Stimulated activated CD8-positive, alpha-beta memory T cell treated with anti-CD3 and anti-CD28 coated beads, Interleukin-12 subunit alpha, Interleukin-12 subunit beta, amount 100 ng/mL, for 1 hour (primary cell): ENCODE measurements around the gene FAM171A2.
A peak's percentile ranks its signal among the peaks of the same experiment; 100 is the strongest.

Experiments
- DNase-seq: peaks from one replicate; pipeline ENCODE4 v3.0.0-alpha.2; 2020; ENCODE audit warnings: low read depth

FAM171A2 gene

DNA sequence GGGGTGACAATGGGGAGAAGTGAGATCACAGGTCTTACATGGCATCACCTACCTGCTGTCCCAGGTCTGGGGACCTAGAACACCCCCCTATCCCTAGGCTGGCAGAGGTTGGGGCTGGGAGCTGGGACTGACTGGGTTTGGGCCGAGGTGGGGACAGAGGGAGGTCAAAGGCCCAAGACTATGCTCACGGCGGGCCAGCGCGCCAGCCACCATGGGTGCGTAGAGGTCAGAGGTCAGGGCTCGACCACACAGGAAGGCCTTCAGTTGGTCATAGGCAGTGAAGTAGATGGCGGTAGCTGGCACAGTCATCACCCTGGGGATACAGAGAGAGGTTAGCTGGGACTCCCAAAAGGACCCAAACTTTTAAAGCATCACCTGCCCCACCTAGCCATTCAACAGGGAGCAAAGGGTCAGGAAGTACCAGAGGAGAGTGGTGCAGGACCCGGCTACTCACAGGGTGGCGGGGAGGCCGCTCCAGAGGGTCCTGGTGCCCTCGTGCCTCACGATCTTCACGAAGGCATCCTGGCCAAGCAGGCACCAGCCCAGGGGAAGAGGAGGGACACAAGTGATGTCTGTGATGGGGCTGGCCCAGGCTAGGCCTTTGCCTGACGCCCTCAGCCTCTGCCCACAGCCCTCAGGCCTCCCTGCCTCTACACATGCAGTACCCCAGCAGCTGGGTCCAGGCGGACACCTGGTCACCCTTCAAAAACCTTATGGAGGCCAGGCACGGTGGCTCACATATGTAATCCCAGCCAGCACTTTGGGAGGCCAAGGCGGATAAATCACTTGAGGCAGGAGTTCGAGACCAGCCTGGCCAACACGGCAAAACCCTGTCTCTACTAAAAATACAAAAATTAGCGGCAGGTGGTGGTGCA lies 42.2 kb downstream of the FAM171A2 start:
- no peak for DNase-seq

DNA sequence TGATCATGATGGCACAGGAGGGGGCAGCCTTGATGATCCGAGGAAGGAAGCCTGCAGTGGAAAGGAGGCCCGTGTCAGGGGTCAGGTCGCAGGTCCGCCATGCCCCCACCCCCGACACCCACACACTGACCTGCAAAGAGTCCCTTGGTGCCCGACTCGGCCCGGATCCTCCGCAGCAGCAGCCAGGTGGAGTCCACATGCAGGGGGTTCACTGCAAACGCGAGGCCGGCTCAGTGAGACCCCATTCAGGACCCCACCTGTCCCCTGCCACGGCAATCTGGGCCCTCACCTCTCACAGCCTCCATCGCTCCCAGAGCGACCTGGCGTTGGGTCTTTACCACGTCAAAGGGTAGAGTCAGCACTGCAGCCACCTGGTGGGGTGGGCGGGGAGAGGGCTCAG lies 43.6 kb downstream of the FAM171A2 start:
- no peak for DNase-seq

DNA sequence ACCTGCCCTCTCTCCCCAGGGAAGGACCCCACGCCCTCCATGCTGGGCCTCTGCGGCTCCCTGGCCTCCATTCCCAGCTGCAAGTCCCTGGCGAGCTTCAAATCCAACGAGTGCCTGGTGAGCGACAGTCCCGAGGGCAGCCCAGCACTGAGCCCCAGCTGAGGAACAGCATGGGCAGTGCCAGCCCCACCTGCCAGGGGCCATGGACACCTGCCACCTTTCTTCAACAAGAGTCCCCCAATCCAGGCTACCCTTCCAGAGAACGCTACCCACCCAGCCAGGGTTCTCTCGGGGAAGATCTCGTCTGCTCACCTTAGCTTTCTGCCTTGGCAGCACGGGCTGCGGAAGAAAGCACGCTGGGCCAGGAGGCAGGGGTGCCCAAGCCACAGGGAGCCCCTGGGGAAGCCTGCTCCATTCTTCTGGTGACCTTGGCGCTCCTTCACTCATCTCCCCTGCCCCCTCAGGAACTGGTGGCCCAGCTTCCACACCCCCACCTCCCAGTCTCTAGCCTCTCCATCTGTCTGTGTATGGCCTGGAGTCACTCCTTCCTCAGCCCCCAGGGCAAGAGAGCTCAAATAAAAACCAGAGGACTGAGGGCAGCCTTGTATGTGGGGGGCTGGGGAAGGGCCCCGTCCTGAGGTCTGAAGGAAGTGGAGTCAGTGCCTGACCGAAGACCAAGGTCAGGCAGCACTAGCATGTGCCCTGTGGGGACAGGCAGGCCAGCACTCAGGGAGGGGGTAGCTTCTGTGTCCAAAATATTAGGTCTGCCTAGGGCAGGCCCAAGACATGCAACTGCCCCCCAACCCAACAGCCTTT lies 45.4 kb downstream of the FAM171A2 start:
- no peak for DNase-seq

- DNase-seq: no peak
Observed at GRCh38 chr17:44317545-44317944, 46.1 kb downstream of the FAM171A2 start.

GRCh38 chr17:44315760-44316731 lies 47.6 kb downstream of the FAM171A2 start:
- no peak for DNase-seq

GRCh38 chr17:44314869-44315661 lies 48.6 kb downstream of the FAM171A2 start:
- no peak for DNase-seq

DNA sequence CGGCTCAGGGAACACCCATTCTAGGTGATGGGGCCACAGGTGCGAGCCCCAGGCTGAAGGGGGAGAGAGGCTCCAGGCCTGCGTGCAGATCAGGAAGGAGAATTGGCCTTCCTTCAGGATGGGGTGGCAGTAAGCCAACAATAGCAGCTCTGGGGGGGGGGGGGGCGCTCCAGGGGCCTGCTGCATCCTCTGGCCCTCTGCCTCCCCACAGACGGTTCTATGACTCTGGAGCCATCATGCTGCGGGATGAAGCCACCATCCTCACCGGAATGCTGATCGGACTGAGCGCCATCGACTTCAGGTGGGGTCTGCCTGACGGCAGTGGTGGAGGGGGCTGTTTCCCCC lies 49.2 kb downstream of the FAM171A2 start:
- DNase-seq: no peak

GRCh38 chr17:44314031-44314430 lies 49.6 kb downstream of the FAM171A2 start:
- no peak for DNase-seq

GRCh38 chr17:44312396-44313104 lies 51.1 kb downstream of the FAM171A2 start:
- no peak for DNase-seq

- no peak for DNase-seq
Observed at GRCh38 chr17:44311562-44312181, 52.0 kb downstream of the FAM171A2 start.

DNA sequence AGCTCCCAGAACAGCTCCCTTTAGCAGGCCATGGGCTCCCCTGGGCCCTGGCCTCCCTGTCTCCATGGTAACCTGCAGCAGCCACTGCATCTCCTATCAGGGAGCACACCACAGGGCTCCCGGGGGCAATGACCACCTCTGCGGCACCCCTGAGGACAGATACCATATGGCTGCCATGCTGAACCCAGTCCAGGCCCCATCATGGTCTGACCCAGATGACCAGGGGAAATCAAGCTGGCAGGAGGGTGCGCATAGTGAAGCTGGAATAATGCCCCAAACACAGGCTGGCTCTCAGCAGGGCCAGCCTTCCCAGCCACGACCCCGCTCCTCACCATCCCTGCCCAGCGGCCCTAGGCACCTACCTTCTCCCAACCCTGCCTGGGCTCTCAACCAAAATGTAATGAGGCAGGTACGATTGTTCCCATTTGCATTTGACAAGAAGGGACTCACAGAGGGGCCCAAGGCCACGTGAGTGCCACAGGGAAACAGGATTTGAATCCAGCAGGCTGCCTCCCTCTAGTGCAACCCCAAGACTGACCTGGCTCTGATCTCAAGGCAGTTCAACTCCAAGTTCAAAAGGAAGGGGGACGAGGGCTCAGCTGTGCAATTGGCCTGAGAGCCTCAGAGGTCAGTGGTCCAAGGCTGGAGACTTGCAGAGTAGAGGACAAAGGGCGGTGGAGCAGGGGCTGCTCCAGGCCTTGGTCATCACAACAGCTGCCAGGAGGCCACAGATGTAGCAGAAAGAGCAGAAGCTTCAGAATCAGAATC lies 52.9 kb downstream of the FAM171A2 start:
- no peak for DNase-seq

- DNase-seq: no peak
Observed at GRCh38 chr17:44310188-44310587, 53.5 kb downstream of the FAM171A2 start.

DNA sequence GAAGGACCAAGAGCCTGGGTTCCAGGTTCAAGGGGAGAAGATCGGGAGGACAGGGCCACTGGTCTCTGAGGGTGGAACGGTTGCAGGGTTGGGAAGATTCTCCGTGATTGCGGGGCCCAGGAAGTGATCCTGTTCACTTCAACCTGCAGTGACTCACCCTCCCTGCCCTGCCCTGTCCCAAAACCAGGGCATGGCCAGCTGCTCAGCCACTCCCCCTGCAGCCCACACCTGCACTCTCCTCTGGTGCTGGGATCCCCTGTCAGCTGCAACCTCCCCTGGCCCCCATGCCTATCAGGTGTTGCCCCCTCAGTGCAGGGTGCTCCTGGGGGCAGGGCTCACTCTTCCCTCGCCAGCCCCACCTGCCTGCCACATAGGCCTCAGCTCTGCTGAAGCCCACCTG lies 54.2 kb downstream of the FAM171A2 start:
- DNase-seq: no peak

GRCh38 chr17:44308865-44309264 lies 54.8 kb downstream of the FAM171A2 start:
- no peak for DNase-seq

DNA sequence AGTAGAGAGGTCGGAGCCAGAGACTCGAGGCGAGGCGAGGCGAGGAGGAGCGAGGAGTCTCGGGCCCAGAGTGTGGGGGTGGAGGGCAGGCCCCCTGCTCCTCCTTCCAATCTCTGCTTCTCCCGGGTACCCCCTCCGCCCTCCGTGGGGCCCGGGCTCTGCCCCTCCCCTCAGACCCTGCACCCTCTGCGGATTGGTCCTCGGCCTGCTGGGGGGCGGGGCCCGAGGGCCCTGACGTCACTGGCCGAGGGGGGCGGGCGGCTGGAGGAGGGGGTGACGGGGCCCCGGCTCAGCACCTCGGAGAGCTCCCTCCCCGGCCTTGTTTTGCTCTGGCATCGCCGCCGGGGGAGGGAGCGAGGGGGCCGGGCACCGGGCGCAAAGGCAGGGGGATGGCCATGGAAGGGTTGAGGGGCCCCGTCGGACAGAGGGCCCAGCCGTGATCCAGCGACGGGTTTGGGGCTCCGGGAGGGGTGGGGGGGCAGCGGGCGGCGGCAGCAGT lies 55.3 kb downstream of the FAM171A2 start, which contains the start of gene RUNDC3A:
RUNDC3A (plus strand) TSS at position 282 of the 499 bp plus-strand sequence. CDS start 232 bp downstream, outside the sequence.
- peak; percentile 72 for DNase-seq

DNA sequence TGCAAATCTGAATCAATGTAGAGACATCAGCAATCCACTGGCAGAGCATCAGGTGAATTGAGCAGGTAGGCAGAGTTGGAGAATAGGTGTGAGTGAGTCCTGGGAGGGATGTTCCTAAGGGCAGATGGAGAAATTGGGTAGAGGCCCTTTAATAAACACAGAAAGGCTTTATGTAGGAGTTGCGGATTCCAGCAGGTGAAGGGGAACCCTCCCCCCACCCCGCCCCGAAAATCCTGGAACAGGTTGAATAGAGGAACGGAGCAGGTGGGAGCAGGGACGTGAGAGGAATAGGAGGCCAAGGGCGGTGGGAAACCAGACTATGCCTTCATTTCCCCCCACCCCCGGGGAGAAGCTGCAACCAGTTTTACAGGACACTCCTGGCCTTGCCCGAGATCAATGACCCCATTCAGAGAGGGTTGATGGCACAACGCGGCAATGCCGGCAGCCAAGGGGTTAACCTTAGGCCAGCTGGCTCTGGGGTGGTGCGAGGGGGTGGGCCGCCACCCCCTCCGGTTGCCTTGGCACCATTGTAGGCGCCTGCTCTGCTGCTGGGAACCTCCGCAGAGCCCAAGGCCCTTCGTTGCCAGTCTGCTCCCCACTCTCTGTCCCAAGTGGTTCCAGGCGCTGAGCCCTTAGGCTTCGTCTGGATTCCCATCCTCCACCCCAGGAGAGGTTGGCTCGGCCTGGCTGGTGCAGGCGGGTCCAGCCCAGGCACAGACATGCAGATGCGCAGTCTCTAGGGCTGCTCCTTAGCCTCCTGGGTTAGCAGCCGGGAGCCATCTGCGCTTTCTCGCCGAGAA lies 56.1 kb downstream of the FAM171A2 start:
- no peak for DNase-seq

DNA sequence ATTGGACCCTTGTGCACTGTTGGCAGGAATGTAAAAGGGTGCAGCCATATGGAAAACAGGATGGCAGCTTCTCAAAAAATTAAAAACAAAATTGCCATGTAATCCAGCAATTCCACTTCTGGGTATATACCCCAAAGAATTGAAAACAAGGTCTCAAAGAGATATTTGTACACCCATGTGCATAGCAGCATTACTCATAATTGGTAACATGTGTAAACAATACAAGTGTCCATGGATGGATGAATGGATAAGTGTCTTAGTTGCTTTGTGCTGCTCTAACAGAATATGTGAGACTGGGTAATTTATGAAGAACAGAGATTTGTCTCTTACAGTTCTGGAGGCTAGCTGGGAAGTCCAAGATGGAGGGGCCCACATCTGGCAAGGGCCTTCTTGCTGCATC lies 59.0 kb downstream of the FAM171A2 start:
- DNase-seq: no peak
